HG03457 (cell line): Measurements from ENCODE around the gene DDIT4.
A peak's percentile ranks its signal among the peaks of the same experiment; 100 is the strongest.

Experiments used
- ATAC-seq: cut with Tn5 transposase; IDR thresholded peaks from one replicate; pipeline ENCODE4 v1.9.1; 2021; ENCODE audit warnings: moderate number of reproducible peaks; ENCODE audit not compliant: unreplicated experiment

DDIT4 gene

GRCh38 chr10:72315054-72315453 is 41.3 kb downstream of the DDIT4 start:
- no peak for ATAC-seq

DNA sequence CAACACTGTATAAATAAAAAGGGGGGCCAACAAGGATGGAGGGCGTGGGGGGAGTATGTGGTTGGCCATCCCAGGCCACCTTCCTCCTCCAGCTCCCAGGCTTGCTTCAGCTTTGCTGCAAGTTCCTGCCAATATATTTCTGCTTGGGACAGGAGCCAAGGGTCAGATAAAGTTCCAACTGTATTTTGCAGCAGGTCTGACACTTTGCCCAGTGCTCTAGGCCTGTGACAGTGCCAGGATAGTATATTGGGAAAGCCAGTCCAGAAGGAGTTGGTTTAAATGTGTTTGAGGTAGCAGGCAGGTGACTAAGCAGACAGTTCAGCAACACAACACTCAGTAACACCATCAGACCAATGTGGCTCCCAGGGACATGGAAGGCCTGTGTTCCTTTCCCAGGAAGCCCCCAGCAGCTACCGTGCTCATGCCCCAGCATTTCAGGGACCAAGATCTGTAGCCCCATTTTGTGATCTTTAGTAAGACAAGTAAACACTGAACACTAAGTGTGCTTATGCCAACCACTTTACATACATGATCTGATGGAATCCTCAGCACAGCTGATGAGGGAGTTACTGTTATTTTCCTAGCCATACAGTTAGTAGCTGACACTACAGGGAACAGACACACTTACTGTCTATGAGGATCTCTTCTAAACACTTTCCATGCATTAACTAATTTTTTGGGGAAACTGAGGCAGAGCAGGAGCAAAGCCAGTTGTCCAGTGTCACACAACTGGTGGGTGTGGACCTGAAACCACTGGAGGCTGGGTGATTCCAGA is 42.1 kb downstream of the DDIT4 start:
- no peak for ATAC-seq

GRCh38 chr10:72316386-72316700 is 42.6 kb downstream of the DDIT4 start:
- no peak for ATAC-seq

- no peak for ATAC-seq
Observed at GRCh38 chr10:72316748-72317435, 43.2 kb downstream of the DDIT4 start.

DNA sequence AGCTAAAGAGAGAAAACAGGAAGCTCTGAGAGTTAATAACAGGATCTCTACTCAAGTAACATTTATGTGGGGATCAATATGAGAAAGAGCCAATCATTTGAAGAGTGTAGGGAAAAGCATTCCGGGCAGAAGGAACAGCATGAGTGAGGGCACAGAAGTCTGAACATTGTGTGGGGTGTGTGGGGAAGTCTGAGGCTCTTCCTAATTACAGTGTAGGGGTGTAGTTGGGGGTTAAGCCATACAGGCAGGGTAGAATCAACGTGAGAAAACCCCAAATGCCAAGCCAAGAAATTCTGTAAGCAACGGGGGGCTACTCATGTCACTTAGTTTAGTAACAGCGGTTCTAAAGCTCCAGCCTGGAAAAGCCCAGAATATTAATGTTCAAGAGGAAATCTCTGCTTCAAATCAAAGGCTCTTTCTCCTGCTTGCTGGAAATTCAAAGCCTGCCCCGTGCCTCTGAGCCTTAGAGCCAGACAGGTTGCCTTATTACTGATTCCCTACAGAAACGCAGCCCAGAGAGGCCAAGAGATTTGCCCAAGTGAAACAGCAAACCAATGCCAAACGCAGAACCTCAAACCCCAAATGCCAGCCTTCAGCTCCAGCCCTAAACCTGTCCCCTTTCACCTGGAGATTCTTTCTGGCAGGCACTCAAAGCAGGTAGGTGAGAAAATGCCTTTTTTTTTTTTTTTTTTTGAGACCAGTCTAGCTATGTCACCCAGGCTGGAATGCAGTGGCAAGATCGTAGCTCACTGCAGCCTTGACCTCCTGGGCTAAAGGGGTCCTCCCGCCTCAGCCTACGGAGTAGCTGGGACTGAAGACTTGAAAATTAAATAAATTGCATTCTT is 44.9 kb downstream of the DDIT4 start:
- ATAC-seq: no peak

- ATAC-seq: peak; percentile 44
Observed at GRCh38 chr10:72319416-72320254, 45.9 kb downstream of the DDIT4 start.

GRCh38 chr10:72320676-72321247 is 47.0 kb downstream of the DDIT4 start:
- peak; percentile 56 for ATAC-seq

DNA sequence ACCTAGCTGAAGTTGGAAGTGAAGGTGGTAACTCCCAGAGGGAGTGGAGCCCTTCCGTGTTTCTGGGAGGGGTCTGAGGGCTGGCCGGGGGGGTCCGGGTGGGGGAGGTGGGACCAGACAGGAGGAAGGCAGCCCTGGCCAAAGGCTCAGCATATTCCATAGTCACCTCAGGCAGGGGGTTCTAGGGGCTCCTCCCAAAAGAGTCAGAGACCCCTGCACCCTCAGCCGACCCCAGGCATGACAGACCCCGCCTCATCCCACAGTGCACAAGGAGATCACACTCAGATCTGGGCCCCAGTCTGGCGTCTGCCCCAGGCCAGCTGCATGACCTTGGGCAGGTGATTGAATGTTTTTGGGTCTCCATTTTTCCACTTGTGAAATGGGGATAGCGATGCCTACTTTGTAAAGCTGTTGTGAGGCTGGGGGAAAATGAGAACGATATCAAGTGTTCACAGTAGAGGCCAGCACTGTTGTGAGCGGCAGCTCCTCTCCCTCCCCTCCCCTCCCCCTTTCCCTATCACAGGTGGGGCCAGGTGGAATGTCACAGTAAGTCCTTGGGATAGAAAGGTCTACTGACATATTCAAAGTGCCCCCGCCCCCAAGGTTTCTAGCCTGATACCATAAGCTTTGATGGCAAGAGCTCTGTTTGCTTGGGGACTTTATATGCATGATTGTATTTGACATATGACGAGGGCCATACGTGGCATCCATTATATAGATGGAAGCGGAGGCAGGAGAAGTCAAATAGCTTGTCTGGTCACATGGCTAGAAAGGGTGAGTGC is 47.7 kb downstream of the DDIT4 start:
- no peak for ATAC-seq

DNA sequence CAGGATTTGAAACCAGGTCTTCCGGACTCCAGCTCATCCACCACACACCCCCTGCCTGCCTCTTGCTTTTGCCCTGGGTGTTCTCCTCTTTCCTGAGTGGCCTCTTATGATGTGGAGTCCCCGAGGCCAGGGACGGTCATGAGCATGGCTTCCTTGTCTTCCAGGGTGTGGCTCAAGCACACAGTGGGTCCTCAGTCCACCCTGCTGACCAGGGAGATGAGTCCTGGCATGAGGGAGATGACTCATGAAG is 48.2 kb downstream of the DDIT4 start:
- no peak for ATAC-seq

DNA sequence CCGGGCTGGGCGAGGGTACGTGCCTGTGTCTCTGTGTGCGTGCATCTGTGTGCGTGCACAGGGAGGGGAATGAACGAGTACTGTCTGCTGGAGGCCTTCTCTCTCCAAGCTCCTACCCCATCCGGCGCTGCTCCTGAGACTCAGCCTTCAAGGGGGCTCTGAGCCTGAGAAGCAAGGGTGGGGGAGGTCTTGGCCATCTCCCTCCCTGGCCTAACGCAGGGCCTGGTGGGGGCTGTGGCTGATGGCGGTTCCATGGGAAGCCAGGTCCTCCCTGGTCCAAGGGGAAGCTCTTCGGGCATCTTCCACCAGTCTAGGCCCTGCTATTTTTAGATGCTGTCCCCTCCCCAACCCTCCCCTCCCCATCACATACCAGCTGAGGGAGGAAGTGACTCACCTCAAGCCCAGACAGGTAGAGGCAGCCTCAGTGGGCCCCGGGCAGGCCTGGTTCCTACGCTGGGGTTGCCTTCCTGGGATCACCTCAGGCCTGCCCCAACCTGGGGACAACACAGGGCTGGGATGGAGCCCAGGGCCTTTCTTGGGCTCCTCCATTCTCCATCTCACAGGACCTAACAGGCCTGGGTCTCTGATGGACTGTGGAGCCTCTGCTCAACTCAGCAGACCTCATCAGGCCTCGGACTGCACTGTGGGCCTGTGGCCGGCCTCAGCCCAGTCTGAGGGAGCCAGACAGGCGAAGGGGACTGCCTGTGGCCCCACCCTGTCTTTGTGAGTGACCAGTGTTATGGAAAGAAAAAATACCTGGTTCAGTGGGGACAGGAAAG is 48.7 kb downstream of the DDIT4 start:
- ATAC-seq: no peak

- no peak for ATAC-seq
Observed at GRCh38 chr10:72323108-72323749, 49.5 kb downstream of the DDIT4 start.

DNA sequence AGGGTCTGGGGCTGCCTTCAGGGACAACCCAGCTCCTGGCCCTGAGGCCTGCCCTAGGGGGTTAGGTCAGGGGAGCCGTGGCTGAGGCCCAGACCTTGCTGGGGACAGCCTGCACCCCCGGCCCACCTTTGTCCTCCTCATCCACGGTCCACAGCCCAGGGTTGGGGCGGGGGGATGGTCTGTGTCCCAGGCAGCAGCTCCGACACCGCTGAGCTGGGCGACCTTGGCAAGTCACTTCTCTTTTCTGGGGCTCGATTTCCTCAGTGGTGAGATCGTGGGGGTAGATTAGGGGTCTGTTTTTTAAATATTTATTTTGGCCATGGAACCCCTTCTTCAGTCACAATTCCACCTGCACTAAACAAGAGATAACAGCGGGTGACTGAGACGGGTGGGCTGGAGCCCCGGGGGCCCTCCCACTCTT is 50.1 kb downstream of the DDIT4 start:
- ATAC-seq: no peak
